GM12874 (cell line): ENCODE results near the gene PRR5L.

Experiments used
- TF ChIP-seq, protein P1 (sequence below): IDR thresholded peaks from 2 replicates; pipeline ENCODE4 v1.5.1; 2011; ENCODE audit warnings: low read depth, mild to moderate bottlenecking, control low read depth, low read length, moderate library complexity; ENCODE audit not compliant: insufficient read depth

Gene PRR5L

DNA sequence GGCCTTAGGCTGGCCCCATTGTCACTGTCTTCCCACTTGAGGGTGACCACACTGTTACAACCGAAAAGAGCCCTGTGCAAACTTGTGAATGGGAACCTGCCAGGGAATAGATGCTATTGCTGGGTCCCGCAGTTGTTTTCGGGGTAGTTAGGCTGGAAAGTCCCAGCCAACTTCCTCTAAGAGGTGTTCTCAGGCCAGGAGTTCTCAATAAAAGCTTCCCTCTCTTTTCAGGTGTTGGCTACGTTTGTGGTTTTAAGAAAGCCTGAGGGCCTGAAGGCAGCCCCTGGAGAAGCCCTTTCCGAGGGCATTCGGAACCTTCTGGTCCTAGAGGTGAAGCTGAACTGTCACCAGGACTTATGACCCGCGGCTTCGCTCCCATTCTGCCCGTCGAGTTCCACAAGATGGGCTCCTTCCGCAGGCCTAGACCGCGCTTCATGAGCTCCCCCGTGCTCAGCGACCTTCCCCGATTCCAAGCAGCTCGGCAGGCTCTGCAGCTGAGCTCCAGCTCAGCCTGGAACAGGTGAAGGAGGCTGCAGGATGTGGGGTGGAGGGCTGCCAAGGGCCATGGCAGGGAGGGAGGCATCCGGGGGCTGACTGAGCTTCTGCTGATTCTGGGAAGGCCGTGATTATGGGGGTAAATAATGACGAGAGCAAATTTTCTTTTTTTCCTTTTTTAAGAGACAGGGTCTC is 104.8 kb downstream of the PRR5L start:
- TF ChIP-seq, protein P1, sequence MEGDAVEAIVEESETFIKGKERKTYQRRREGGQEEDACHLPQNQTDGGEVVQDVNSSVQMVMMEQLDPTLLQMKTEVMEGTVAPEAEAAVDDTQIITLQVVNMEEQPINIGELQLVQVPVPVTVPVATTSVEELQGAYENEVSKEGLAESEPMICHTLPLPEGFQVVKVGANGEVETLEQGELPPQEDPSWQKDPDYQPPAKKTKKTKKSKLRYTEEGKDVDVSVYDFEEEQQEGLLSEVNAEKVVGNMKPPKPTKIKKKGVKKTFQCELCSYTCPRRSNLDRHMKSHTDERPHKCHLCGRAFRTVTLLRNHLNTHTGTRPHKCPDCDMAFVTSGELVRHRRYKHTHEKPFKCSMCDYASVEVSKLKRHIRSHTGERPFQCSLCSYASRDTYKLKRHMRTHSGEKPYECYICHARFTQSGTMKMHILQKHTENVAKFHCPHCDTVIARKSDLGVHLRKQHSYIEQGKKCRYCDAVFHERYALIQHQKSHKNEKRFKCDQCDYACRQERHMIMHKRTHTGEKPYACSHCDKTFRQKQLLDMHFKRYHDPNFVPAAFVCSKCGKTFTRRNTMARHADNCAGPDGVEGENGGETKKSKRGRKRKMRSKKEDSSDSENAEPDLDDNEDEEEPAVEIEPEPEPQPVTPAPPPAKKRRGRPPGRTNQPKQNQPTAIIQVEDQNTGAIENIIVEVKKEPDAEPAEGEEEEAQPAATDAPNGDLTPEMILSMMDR, result no peak

DNA sequence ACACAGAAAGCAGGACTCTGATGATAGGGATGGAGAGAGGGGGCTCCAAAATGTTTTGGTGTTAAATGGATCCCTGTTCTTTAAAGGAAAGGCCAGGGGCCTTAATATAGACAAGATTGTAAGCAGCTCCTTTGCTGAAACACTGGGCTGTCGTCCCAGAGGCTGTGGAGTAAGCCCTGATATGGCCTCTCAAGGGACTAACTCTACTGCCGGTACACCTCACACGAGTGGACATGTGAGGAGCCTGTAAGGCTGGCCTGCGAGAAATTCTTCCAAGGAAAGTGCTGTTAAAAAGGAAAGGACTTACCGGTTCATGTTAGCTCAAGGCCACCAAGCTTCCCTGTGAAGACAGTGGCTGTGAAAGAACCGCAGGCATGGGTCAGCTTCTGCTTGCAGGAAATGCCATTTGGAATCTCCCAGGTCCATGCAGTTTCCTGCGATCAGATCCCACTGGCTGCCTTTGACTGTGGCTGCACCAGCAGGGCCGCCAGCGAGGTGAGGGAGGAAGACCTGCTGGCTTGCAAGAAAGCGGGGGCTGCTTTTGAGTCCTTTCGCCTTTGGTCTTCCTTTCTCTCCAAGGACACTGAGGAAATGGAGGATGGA is 106.6 kb downstream of the PRR5L start:
- TF ChIP-seq, protein P1, result no peak

DNA sequence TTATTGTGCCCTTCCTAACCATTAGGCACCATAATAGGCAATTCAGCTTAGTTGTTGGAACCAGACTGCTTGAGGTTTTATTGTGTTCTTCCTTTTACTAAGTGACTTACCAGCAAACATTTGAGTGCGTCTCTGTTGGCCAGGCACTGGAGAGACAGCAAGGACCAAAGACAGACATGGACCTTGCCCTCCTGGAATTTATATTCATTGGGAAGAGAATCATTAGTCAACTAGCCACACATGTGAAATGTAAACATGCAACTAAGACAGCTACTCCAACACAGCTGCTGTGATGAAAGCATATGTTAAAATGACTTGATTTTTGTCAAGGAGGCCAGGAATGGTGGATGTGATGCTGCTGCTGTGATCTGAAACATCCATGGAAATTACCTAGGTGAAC is 107.6 kb downstream of the PRR5L start:
- TF ChIP-seq, protein P1, result no peak

DNA sequence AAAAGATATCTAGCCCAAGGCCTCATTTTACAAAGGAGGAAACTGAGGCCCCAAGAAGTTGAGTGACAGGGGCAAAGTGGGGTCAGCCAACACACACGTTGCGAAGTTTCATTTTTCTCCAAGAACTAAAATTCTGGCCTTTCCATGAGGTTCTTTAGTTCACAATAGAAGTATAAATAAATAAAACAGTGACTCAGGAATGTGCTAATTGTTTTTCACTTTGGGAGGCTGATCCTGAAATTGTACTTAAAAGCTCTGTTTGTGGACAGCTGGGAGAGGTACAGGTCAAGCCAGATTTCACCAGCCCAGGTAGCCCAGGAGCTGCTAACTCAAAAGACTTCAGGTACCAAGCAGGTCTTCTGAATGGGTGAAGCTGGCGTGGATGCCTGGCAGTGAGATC is 108.7 kb downstream of the PRR5L start:
- TF ChIP-seq, protein P1, result no peak

DNA sequence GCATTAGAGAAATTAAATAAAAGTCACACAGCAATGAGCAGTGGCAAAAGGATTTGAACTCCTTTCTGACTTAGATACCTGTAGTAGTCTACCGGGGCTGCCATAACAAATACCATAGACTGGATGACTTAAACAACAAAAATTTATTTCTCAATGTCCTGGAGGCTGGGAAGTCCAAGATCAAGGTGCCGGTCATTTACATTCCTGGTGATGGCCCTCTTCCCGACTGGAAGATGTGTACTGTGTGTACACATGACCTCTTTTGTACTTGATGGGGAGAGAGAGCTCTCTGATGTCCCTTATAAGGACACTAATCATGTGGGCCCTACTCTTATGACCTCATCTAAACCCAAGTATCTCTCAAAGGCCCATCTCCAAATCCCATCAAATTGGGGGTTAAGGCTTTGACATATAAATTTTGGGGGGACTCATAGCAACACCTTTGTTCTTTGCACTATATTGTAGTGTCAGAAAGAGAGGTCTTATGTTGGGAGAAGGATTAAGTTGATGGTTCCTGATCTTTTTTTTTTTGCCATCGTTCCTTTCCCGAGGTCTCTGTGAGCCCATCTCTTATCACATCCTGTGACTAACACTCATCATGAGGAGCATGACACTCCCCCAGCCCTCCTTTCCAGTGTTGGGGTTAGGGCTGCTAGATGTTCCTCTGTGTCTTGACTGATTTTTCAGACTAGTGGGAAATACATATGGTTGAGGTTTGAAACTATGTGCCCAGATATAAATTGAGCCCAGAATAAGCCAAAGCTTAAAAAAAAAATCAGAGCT is 109.7 kb downstream of the PRR5L start:
- TF ChIP-seq, protein P1, result no peak

DNA sequence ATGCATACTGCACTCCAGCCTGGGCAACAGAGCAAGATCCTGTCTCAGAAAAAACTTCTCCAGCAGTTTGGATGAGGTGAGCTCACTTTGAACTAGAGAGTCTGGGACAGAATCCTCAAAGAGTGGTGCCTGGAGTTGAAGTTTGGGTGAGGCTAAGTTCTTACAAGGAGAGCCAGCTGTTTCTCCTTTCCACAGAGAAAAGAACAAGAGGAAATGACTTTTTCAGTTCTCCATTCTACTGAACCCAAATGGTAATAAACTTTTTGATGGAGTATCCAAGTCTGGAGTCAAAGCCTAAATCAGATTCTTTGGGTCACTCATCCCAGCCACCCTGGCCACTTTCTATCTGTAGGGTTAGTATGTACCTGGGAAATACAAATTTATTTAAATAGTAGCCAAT is 111.3 kb downstream of the PRR5L start:
- TF ChIP-seq, protein P1, result no peak

DNA sequence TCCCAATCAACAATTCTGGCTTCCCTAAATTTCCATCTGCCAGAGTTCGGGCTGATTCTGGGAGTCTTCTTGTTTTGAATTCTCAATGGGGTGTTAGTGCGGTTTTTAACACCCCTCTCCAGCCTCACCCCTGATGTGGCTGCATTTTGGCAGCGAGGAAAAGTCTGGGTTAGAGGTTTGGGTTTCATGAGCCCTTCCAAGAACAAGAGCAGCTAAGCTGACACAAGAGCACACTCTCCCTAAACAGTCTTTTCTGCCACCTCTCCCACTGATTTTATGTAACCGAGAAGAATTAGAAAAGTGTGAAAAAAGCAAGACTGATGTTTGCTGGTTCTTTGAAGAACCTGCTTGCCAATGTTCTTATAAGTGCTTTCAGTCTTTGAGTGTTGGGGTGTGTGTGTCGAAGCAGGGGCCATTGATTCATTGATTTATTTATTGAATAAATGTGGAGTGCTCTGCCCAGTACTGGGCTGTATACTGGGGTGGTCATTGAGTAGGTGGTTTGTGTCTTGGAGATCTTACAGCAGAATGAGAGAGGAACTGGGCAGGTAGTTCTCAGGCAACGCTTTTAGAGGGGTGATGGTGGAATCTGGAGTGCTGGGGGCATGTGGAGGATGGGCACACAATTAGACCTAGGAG is 112.5 kb downstream of the PRR5L start:
- TF ChIP-seq, protein P1, result no peak
